OCI-LY3 (cell line): ENCODE data around the gene KLHL40.

Experiments
- EZH2phosphoT487 ChIP-seq: fragments of 200-600 bp; shearing (Covaris generic); IDR thresholded peaks from 2 replicates; pipeline ENCODE4 v1.6.1; 2018; ENCODE audit warnings: antibody characterized with exemption, mixed run types, low read depth
- TF ChIP-seq, protein P1 (sequence below): fragments of 200-600, 300-600 bp; sonication (generic); IDR thresholded peaks from 2 replicates; pipeline ENCODE4 v1.5.1; 2014; ENCODE audit warnings: antibody characterized with exemption, low read length, low read depth

DNA sequence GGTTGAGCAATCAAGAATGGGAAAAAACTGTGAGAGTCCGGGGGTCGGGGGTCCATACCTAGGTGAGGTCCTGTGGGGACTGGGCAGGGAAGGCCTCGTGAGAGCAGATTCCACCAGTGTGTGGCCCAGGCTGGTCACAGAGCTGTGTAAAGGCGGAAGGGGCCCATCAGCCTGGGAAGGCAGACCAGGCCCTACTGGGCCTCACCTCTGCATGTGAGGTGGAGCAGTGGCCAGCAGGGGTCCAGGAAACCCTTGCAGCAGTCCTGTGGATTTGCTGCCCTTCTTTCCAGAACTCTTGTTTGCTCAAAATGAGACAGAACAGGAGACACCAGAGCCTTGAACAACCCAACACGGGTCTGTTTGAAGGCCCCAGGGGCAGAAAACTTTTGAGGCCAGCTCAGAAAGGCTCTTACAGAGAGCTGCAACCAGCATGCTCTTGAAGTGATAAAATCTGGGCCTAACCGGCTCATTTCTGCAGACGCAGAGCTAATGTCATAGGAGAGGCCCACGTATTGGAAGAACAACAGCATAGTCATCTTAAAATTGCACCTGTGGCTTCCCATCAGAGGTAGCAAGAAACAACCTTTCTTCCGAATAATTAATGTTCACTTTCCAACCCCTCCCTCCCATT lies 47.6 kb downstream of the KLHL40 start:
- TF ChIP-seq, protein P1, sequence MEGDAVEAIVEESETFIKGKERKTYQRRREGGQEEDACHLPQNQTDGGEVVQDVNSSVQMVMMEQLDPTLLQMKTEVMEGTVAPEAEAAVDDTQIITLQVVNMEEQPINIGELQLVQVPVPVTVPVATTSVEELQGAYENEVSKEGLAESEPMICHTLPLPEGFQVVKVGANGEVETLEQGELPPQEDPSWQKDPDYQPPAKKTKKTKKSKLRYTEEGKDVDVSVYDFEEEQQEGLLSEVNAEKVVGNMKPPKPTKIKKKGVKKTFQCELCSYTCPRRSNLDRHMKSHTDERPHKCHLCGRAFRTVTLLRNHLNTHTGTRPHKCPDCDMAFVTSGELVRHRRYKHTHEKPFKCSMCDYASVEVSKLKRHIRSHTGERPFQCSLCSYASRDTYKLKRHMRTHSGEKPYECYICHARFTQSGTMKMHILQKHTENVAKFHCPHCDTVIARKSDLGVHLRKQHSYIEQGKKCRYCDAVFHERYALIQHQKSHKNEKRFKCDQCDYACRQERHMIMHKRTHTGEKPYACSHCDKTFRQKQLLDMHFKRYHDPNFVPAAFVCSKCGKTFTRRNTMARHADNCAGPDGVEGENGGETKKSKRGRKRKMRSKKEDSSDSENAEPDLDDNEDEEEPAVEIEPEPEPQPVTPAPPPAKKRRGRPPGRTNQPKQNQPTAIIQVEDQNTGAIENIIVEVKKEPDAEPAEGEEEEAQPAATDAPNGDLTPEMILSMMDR = no peak
- TF ChIP-seq EZH2phosphoT487 = no peak
